Ascending aorta (tissue), 2 donors: ENCODE results near the gene INO80D. TPM values are rescaled to one million over a fixed set of nuclear protein-coding genes. Genes with fewer than 3 reads are reported as not detected.

ENCODE experiments used
- DNase-seq, 2 donors: peaks; one replicate each; pipeline ENCODE4 v3.0.0-alpha.2; 2019; ENCODE audit warnings: low spot score in 2 of 2
- H3K27ac ChIP-seq, 2 donors: fragments of 200-600 bp; sonication (generic); one replicate each; pipeline ENCODE4 v1.5.1; 2016 to 2017; ENCODE audit warnings: mild to moderate bottlenecking in 1 of 2
- H3K27me3 ChIP-seq: fragments of 200-600 bp; sonication (generic); one replicate; pipeline ENCODE4 v1.5.1; 2017
- H3K36me3 ChIP-seq, 2 donors: fragments of 200-600 bp; sonication (generic); one replicate each; pipeline ENCODE4 v1.5.1; 2016
- H3K4me1 ChIP-seq, 2 donors: fragments of 200-600 bp; sonication (generic); one replicate each; pipeline ENCODE4 v1.5.1; 2016 to 2017; ENCODE audit warnings: mild to moderate bottlenecking in 1 of 2
- H3K4me3 ChIP-seq, 2 donors: fragments of 200-600 bp; sonication (generic); one replicate each; pipeline ENCODE4 v1.5.1; 2016 to 2017; ENCODE audit warnings: mild to moderate bottlenecking in 1 of 2
- H3K9me3 ChIP-seq, 2 donors: fragments of 200-600 bp; sonication (generic); one replicate each; pipeline ENCODE4 v1.5.1; 2016
- intact Hi-C: fragments of 100-400 bp; cut with DNase I; formaldehyde crosslinking; loops from one replicate; pipeline ENCODE4 v1.15.1; 2023
- total RNA-seq: library from RNA; depleted of rRNA; stranded (reverse); fragments of >200 nt; gene quantifications from one replicate; pipeline ENCODE4 v1.1.0, GENCODE V29; 2016
- TF ChIP-seq, protein P1 (sequence below), 3 experiments: fragments of 200-600 bp in 2 of 3; fragments of 450-650 bp in 1 of 3; sonication (generic) in 2 of 3; IDR thresholded peaks; one replicate each; pipeline ENCODE4 v1.5.1; 2016 to 2019; ENCODE audit warnings: antibody characterized with exemption in 3 of 3, mild to moderate bottlenecking in 1 of 3, moderate library complexity in 1 of 3

INO80D gene
- total RNA-seq, 1 donor from 2014 or later, result 10.1 TPM

- Histone ChIP-seq H3K4me3 (no peak overlapping the region), H3K9me3 (no peaks in the 10 kb centered on the region), H3K27me3 (no peaks in the 10 kb centered on the region), H3K27ac (no peak overlapping the region), H3K36me3 (peaks cover 19 to 36% of the 10 kb centered on the region in 2 donors), H3K4me1 (no peaks in the 10 kb centered on the region)
- TF ChIP-seq, protein P1, sequence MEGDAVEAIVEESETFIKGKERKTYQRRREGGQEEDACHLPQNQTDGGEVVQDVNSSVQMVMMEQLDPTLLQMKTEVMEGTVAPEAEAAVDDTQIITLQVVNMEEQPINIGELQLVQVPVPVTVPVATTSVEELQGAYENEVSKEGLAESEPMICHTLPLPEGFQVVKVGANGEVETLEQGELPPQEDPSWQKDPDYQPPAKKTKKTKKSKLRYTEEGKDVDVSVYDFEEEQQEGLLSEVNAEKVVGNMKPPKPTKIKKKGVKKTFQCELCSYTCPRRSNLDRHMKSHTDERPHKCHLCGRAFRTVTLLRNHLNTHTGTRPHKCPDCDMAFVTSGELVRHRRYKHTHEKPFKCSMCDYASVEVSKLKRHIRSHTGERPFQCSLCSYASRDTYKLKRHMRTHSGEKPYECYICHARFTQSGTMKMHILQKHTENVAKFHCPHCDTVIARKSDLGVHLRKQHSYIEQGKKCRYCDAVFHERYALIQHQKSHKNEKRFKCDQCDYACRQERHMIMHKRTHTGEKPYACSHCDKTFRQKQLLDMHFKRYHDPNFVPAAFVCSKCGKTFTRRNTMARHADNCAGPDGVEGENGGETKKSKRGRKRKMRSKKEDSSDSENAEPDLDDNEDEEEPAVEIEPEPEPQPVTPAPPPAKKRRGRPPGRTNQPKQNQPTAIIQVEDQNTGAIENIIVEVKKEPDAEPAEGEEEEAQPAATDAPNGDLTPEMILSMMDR (IDR thresholded peaks at IDR 0.05), result no peak
- DNase-seq, result no peak
- intact Hi-C loops, result no loop called here
Observed at GRCh38 chr2:206115026-206115578, 29.1 kb upstream of the INO80D start.

DNA sequence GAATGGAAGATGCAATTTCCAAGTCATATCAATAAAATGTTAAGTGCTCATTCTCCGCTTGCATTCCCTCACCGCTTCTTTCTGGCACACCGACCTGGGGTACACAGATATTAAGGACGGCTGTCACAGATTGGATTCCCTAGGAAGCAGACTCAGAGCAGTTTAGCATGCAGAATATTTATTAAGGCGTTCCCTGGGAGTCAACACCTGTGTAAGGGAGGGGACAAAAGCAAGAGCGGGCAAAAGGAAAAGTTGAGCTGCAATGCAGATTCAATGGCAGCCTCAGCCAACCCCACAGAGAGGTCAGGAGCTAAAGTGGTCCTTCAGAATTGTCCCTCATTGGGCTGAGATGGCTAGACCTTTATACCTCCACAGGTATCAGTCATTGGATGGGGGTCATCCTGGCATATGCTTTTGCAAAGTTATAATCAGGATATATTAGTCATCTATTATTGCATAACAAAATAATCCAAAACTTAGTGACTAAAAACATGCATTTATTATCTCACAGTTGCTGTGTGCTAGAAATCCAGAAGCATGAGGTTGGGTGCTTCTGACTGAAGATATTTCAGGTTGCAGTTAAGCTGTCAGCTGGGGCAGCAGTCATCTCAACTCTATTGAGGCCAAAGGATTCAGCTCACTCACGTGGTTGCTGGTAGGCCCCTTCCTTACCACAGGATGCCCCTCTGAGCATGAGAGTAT is 27.0 kb upstream of the INO80D start:
- no peaks in the 10 kb centered on the region for H3K27me3 ChIP-seq
- peaks cover 16 to 27% of the 10 kb centered on the region in 2 donors for H3K36me3 ChIP-seq
- H3K9me3 ChIP-seq, result no peaks in the 10 kb centered on the region
- TF ChIP-seq, protein P1 (IDR thresholded peaks at IDR 0.05), result no peak
- H3K27ac ChIP-seq, result no peak overlapping the region
- intact Hi-C loops, result no loop called here
- DNase-seq, result no peak
- no peaks in the 10 kb centered on the region for H3K4me1 ChIP-seq
- no peak overlapping the region for H3K4me3 ChIP-seq

GRCh38 chr2:206112108-206112507 is 26.1 kb upstream of the INO80D start:
- peaks cover 13 to 19% of the 10 kb centered on the region in 2 donors for H3K36me3 ChIP-seq
- intact Hi-C loops, result no loop called here

DNA sequence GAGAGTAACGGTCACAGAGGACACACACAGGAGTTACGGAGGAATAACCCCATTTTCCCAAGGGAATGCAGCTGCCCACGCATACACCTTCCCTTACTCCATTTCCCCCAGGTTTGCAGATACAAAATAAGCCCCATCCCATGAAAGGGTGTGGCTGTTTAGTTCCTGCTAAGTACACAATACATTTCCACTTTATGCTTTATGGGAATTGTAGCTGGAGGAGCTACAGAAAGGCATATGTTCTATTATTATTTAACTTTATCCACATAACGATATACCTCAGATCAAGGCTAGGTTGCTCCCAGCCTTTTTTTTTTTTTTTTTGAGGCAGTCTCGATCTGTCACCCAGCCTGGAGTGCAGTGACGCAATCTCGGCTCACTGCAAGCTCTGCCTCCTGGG is 22.7 kb upstream of the INO80D start:
- intact Hi-C loops, result no loop called here
- no peaks in the 10 kb centered on the region for H3K27me3 ChIP-seq
- H3K4me1 ChIP-seq, result no peaks in the 10 kb centered on the region
- no peaks in the 10 kb centered on the region for H3K9me3 ChIP-seq
- TF ChIP-seq, protein P1 (IDR thresholded peaks at IDR 0.05), result no peak
- H3K36me3 ChIP-seq, result peaks cover 4 to 13% of the 10 kb centered on the region in 2 donors
- DNase-seq, result no peak
- no peak overlapping the region for H3K4me3 ChIP-seq
- H3K27ac ChIP-seq, result no peak overlapping the region

More at GRCh38 chr2:206112108-206112507, 26.1 kb upstream of the INO80D start:
- Histone ChIP-seq H3K4me1 (no peaks in the 10 kb centered on the region), H3K4me3 (no peak overlapping the region), H3K9me3 (no peaks in the 10 kb centered on the region), H3K27me3 (no peaks in the 10 kb centered on the region), H3K27ac (no peak overlapping the region)
- TF ChIP-seq, protein P1 (IDR thresholded peaks at IDR 0.05), result no peak
- DNase-seq, result no peak

DNA sequence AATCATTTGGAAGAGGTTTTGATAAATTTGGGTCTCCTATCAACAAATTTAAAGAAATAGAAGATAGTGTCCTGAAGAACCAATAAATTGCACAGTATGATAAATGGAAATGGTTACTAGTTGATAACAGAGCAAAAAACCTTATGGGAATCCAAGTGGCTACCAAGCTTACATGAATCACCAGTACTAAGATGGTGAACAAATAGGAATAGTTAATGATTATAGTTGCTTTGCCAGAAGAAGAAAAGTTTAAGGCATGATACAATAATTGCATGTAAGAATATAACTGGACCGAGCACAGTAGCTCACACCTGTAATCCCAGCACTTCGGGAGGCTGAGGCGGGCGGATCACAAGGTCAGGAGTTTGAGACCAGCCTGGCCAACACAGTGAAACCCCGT is 19.6 kb upstream of the INO80D start:
- H3K27ac ChIP-seq, result no peak overlapping the region
- H3K4me1 ChIP-seq, result no peaks in the 10 kb centered on the region
- H3K27me3 ChIP-seq, result no peaks in the 10 kb centered on the region
- no peak overlapping the region for H3K4me3 ChIP-seq
- no peaks in the 10 kb centered on the region for H3K36me3 ChIP-seq
- intact Hi-C loops, result no loop called here
- H3K9me3 ChIP-seq, result no peaks in the 10 kb centered on the region
- DNase-seq, result no peak
- TF ChIP-seq, protein P1 (IDR thresholded peaks at IDR 0.05), result no peak
